Right hindlimb (tissue), 1 donor: ENCODE data around the gene TDP2.
"Not testable (repeated sequence)": the region's sequence is repeated elsewhere in the genome, so short reads cannot be mapped to it uniquely, and the experiment has no call there.

Experiments
- DNase-seq: peaks from one replicate; pipeline ENCODE4 v3.0.0-alpha.2; 2018

TDP2 gene

DNA sequence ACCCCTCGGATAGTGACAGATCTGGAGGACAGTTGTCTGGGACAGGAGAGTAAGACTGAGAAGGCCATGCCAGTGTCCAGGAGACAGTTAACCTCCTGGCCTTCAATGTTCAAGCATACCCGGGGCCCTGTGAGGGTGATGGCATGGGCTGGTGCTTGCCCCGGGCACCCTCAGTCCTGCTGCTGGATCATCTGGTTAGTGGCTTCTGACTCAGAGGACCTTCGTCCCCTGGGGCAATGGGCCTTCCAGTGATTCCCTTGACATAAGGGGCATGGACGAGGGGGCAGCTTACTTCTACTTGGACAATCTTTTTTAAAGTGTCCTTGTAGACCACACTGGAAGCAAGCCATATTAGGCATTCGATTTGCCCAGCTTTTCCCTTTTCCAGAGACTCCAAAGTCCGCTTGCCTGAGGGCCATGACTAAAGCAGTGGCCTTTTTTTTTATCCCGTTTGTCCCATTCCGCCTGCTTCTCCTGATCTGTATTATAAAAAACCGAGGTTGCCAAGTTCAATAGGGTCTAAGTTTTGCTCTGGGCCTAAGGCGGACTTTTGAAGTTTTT, 12.2 kb upstream of the TDP2 start:
- DNase-seq: not testable (repeated sequence)

DNA sequence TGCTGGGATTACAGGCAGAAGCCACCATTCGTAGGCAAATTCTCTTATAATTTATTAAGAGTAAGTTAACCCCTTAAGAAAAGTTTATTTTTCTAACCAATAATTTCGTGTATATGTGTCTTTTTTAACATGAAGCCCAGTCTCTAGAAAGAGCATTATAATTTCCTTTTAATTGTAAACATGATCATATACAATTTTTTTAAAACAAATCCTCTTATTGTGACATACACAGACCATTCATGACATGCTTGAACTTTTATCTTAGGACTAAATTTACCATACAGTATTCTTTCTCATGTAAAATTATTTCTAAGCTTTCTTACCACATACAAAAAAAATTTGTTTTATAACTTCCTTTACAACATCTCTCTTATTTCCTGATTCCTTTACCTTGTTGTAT, 6.9 kb upstream of the TDP2 start:
- DNase-seq: no peak

DNA sequence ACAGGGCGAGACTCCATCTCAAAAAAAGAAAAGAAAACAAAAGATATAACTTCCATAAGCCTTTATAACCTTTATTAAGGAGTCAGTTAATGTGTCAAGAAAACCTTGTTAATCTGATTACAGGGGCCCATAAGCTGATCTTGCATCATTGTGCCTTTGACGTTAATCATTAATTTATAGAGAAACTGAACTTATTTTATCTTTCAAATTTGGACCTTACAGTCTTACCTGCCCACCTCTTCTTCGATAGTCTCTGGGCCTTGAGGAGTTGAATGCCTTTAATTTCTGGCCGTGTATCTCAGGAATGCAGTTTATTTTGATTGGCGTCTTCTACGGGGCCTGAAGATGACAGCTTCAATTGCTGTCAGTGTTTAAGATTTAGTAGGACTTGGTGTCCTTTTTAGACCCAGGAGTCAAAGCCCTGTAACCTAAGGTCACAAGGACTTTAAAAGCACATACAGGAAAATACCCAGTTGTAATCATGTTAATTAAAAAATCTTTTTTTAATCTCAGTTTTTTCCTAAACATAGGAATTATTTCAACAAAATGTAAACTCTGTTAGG, 6.0 kb upstream of the TDP2 start:
- no peak for DNase-seq

DNA sequence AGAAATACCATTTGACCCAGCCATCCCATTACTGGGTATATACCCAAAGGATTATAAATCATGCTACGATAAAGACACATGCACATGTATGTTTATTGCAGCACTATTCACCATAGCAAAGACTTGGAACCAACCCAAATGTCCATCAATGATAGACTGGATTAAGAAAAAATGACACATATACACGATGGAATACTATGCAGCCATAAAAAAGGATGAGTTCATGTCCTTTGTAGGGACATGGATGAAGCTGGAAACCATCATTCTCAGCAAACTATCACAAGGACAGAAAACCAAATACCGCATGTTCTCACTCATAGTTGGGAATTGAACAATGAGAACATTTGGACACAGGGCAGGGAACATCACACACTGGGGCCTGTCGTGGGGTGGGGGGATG, 4.4 kb upstream of the TDP2 start:
- DNase-seq: not testable (repeated sequence)

DNA sequence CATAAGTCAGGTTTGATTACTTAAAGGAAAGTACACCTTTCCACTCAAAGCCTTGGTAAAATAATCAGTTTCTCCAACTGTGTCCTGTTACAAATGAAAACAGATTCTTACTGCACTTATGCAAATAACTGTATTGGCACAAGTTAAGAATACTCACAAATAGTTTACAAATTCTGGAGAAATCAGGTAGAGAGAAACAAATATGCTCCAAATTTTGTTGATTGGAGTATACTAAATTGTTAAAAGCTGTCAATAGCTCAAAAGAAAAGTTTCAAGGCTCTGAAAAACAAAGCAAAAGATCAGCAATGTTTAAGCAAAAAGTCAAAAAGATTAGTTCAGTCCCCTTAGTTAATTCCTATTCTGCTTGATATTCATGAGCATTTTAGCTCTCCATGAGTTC, 3.8 kb upstream of the TDP2 start:
- DNase-seq: not testable (repeated sequence)

DNA sequence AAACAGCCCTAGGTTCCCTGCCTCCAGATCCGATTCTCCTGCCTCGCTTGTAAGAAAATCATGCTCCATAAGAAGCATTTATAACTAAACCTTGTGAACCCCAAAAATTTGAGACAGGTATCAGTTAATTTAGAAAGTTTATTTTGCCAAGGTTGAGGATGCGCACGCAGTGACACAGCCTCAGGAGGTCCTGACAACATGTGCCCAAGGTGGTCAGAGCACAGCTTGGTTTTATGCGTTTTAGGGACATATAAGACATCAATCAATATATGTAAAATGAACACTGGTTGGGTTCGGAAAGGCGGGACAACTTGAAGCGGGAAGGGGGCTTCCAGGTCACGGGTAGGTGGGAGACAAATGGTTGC, 2.3 kb upstream of the TDP2 start:
- no peak for DNase-seq

DNA sequence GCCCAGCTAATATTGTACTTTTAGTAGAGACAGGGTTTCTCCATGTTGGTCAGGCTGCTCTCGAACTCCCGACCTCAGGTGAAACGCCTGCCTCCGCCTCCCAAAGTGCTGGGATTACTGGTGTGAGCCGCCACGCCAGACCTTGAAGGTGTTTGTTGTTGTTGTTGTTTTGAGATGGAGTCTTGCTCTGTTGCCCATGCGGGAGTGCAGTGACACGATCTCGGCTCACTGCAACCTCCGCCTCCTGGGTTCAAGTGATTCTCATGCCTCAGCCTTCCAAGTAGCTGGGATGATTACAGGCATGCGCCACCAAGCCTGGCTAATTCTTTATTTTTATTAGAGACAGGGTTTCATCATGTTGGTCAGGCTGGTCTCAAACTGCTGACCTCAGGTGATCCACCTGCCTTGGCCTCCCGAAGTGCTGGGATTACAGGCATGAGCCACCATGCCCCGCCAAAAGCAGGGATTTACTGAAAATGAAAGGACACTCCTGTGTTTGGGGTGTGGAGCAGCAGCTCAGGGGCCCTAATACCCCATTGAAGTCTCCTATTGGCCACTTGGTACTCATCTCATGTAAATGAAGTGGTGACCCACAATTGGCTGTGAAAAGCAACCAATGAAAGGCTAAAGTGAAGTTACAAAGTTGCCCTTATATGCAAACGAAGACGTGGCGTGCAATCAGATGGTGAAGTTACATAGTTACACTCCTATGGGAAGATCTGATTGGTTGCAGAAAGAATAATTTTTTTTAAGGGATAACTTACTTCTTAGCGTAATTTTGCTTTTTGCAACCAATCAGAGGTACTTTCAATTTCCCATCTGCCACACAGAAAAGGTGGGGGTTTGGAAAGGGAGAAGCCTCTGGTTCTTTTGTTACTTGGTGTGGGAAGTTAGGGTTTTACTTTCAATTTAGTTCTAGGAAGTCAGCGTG, 1.6 kb upstream of the TDP2 start:
- DNase-seq: not testable (repeated sequence)

DNA sequence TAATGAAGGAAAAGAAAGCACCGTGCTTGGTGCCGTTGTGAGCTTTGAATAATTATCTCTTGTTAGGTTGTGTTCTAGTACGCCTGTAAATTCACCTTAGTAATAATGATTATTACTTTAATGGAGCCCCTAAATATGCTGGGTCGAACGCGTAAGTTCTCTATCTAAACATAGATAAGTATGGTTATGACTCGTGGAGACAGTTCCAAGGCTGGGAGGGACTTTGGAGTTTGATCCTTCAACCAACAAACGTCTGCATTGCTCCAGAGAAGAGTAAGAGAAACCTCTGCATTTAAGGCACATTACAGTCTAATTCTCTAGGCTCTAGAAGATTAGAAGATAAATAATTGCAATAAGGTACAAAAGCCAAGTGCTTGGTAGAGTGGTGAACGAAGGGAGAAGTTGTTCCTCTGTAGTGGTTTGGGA, 692 bp upstream of the TDP2 start:
- no peak for DNase-seq

DNA sequence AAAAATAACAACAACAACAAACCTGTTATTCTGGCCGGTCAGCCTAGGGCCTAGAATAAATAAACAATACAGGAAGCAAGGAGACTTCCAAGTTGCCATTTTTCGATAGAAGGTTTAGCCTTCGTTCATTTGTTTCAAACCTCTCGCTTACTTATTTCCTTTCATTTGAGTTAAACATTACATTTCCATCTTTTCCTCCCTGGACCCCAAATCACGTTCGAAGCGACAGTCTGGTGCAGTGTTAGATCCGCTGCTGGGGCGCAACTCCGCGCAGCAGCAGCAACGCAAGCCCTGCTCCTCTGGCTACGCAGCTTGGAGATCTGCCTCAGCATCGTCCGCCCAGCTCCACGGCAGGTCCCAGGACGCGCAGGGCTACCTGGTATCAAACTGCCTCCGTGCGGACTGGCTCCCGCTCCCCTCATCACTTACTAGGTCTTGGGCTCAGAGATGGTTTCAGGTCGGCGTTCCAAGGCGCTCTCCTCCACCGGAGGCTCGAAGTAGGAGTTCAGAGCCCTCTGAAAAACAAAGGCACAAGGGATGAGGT, 530 bp downstream of the TDP2 start:
- no peak for DNase-seq

DNA sequence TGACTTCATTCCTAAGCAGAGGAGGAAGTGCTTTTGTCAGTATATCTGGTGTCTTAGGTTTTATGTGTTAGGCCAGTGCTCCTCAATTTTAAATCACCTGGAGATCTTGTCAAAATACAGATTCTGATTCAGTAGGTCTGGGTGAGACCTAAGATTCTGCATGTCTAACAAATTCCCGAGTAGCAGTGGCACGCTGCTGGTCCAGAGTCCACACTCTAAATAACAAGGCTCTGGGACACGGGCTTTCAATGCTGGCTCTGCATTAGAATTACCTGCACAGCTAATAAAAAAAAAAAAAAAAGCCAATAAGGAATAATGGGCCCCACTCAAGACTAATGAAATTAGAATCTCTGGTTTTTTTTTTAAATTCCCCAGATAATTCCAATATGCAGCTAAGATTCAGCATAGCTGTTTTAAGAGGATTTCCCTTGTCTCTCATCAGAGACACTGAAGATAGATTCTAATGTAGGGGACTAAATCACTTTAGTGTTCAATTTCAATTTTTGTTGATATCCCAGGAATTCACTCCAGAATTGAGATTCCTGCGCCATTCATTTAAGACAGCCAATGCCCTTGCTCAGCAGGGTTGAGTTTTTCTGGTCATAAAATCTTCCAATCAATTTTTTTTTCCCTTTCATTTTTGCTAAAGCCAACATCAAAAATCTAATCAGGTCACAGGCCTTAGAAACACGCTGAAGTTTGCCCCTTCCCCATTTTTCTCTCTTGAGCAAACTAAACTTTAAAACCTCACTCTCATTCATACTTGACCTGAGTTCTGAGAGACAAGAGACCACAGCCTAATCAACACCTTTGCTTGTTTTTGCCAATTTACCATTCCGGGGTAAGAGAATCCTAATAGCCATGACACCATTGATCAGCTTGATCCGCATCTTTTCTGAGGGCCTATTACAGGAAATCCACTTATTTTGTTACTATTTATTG, 2.4 kb downstream of the TDP2 start:
- DNase-seq: no peak

DNA sequence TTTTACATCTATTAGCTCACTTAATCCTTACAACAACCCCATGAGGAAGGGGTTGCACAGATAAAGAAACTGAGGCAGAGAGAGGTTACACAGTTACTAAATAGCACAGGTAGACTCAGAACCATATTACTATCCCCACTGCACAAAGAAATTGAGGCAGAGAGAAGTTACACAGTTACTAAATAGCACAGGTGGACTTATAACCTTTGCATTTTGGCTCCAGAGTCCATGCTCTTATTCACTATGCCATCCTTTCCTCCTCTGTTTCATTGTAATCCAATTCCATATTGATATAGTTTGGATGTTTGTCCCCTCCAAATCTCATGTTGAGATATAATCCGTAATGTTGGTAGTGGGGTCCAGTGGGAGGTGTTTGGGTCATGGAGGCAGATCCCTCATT, 3.5 kb downstream of the TDP2 start:
- no peak for DNase-seq

DNA sequence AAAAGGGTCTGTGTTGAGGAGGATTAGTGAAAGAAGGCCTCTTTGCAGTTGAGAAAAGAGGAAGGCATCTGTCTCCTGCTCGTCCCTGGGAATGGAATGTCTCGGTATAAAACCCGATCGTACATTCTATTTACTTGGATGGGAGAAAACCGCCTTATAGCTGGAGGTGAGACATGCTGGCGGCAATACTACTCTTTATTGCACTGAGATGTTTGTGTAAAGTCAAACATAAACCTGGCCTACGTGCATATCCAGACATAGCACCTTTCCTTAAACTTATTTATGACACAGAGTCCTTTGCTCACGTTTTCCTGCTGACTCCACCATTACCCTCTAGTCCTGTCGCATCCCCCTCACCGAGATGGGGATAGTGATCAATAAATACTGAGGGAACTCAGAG, 4.5 kb downstream of the TDP2 start:
- no peak for DNase-seq

DNA sequence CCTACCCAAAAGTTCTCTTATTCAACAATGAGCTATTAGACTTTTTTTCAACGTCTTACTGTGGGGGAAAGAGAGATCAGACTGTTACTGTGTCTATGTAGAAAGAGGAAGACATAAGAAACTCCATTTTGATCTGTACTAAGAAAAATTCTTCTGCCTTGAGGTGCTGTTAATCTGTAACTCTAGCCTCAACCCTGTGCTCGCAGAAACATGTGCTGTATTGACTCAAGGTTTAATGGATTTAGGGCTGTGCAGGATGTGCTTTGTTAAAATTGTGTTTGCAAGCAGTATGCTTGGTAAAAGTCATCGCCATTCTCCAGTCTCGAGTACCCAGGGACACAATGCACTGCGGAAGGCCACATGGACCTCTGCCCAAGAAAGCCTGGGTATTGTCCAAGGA, 4.9 kb downstream of the TDP2 start:
- not testable (repeated sequence) for DNase-seq

DNA sequence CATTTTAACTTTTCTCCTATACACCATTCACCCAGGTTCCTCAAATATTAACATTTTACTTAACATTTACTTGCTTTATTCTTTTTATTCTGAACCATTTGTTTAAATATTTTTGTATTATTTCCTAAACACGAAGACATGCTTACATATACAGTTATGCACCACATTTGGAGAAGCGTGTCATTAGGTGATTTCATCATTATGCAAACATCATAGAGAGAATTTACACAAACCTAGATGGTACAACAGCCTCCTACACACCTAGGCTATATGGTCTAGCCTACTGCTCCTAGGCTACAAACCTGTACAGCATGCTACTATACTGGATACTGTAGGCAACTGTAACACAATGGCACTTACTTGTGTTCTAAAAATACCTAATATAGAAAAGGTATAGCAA, 6.6 kb downstream of the TDP2 start:
- DNase-seq: no peak

DNA sequence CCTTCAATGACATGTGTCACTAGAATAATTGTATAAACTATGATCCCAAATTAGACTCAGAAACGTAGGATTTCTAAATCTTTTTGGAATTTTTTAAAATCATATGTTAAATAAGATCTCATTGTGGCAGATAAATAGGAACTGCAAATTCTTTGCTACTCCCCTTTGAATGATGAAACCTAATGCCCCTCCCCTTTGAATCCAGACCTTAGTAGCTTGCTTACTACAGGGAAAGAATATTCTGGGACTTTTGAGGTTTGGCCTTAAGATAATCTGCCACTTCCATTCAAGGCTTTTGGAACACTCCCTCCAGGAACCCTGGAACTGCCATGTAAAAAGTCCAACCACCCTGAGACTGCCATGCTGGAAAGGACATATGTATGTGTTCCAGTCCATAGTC, 7.1 kb downstream of the TDP2 start:
- DNase-seq: no peak

DNA sequence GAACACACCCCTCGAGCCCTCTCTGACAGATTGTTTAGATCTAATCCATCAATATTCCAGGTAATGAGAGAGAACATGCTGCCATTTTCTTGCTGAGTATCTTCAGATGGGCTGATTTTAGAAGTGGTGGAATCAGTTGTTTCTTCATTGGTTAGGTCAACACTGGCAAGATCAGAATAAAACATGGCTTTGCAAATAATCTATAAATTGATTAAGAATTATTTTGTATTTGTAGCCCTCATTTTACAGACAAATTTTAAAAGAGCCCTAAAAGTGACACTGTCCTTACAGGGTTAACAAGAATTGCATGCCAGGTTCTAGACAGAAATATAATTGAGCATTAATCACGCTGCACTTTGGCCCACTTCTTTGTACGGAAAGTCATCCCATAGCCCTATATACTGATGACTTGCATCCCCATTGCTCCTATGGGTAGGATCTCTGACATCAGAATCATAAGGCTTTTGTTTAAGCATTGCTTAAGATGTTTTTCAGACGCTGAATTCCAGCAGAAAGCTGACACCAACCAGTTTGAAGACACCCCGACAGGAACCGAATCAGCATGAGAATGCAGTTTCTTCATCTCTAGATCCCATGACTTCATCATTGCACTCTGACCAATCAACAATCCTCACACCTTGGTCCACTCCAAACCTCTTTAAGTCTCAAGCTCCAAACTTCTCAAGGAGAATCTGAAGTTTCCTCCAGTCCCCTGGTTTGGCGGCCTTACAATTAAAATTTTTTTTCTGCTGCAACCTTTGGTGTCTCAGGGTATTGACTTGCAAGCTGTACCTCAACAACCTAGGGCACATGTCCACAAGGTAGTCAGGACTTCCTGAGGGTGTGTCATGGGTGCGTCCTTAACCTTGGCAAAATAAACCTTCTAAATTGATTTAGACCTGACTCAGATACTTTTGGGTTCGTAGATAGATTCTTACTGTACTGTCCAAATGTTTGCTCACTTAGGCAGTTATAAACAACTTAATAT, 7.8 kb downstream of the TDP2 start:
- no peak for DNase-seq

DNA sequence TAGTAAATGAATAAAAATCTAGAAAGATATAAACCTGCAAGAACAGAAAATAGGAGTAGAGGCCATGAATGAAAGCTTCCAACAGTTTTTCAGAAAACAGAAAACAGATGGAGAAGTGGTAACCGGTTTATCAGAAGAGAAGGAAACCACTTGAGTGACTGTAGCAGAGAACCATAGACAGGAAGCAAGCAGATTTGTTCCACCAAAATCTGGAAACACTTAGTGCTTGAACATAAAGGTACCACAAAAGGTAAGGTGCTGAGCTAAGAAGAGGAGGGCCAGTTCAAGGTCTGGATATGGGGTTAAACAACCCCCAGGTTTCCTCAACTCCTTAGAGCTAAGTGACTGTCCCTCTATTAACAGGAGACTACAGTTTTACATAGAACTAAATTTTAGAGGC, 11.5 kb downstream of the TDP2 start:
- DNase-seq: no peak

DNA sequence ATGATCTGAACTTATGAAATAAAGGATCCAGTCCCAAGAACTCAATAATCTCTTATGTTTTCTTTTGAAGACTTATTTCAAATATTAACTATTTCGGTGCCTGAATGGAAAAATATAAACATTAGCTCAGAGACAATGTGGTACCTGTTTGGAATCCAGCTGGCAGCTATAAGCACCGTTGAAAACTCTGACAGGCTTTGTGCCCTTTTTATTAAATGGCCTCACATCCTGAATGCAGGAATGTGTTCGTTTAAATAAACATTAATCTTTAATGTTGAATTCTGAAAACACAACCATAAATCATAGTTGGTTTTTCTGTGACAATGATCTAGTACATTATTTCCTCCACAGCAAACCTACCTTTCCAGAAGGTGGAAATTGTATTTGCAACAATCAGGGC, 16.3 kb downstream of the TDP2 start:
- no peak for DNase-seq

DNA sequence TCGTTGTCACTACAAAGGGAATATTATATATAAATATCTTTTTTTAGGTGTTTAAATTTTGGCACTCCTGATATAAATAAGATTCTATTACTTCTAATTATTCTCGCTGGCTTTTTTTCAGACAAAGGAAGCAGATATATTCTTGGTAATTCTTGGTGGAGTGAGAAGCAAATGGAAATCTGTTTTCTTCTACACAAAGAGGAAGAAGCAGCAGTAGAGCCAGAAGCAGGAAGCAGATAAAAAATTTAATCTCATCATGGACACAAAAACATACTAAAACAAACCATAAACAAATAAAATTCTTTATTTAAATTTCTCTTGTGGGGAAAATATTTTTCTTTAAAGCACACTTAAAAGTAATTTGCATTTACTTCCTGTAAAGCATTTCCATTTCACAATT, 17.0 kb downstream of the TDP2 start:
- DNase-seq: no peak

DNA sequence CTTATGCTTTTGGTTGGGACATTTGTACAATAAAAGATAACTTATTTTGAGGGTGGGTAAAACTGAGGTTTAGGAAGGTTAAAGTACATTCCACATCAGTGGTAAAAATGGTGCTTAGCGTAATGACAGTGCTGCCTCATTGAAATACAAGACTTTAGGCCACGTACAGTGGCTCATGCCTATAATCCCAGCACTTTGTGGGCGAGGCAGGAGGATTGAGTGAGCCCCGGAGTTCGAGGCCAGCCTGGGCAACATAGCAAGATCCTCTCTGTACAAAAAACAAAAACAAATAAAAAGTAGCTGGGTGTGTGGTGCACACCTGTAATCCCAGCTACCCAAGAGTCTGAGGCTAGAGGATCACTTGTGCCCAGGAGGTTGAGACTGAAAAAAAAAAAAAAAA, 18.4 kb downstream of the TDP2 start:
- no peak for DNase-seq

DNA sequence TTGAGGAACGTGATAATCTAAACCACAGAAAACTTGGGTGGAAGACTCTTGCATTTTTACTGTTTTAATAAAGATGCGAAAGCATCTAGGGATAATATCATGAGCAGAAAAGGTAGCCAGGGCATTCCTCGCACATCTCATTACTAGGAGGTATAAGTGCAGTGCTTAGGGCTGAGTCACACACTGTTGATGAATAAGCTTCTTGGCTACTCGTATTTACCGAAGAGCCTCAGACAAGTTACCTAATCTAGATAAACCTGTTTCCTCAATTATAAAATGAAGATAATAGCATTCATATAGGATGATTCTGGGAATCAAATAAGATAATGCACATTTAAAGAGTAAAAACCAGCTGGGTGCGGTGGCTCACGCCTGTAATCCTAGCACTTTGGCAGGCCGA, 19.9 kb downstream of the TDP2 start:
- DNase-seq: no peak

DNA sequence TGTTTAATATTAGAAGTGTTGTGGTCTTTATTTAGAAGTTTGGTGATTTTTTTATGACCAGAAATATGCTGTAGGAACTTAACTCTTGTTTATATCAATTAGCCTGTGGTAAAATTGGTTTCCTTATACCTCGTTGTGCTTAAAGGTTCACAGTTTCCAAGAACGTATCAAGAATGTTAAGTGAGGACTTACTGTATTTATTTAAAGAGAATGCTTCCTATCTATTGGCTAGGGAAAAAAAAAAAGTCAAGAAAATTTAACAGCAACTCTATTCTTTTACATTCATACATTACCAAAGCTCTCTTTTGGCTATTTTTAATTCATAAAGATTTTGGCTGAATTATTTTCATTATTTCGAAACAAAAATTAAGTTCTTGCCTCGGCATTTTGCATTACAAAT, 22.3 kb downstream of the TDP2 start:
- no peak for DNase-seq
